Ectodermal cell (in vitro differentiated cells): ENCODE data around the gene C6orf163.

Experiments
- H3K27ac ChIP-seq: 2 replicates; pipeline ENCODE4 v1.7.0; 2013; ENCODE audit warnings: mild to moderate bottlenecking, low read depth, low read length; ENCODE audit not compliant: insufficient read depth, poor library complexity, severe bottlenecking
- H3K27me3 ChIP-seq: 2 replicates; pipeline ENCODE4 v1.7.0; 2013; ENCODE audit warnings: mild to moderate bottlenecking, low read length; ENCODE audit not compliant: insufficient read depth, control insufficient read depth, poor library complexity, severe bottlenecking
- H3K36me3 ChIP-seq: one replicate; pipeline ENCODE4 v1.7.0; 2013; ENCODE audit warnings: low read length; ENCODE audit not compliant: control insufficient read depth, insufficient read depth
- H3K4me1 ChIP-seq: one replicate; pipeline ENCODE4 v1.7.0; 2013; ENCODE audit warnings: low read length; ENCODE audit not compliant: control insufficient read depth, insufficient read depth
- H3K4me3 ChIP-seq: 2 replicates; pipeline ENCODE4 v1.7.0; 2013; ENCODE audit warnings: low read depth, low read length, control low read depth; ENCODE audit not compliant: insufficient read depth
- H3K9me3 ChIP-seq: 2 replicates; pipeline ENCODE4 v1.7.0; 2013; ENCODE audit warnings: mild to moderate bottlenecking, low read length, moderate library complexity; ENCODE audit not compliant: control insufficient read depth
- WGBS, 2 experiments: methylation state at CpG; one replicate each; pipeline ENCODE4 v1.1.7; 2013; ENCODE audit warnings: missing lambda C conversion rate in 2 of 2; 5-methylcytosine and 5-hydroxymethylcytosine counted together

C6orf163 gene

GRCh38 chr6:87407901-87408720 is 63.5 kb downstream of the C6orf163 start, which contains the start of gene CFAP206:
Gene CFAP206, plus strand, starts transcription at chr6:87407972. Its CDS starts 1,868 bp downstream, at chr6:87409840.
- peak within 1 kb of the TSS; percentile 84 for H3K4me3 ChIP-seq
- peak within 1 kb of the TSS; percentile 76 for H3K27ac ChIP-seq
- no peaks in the 10 kb centered on the region for H3K36me3 ChIP-seq
- no peaks in the 10 kb centered on the region for H3K27me3 ChIP-seq
- no peaks in the 10 kb centered on the region for H3K4me1 ChIP-seq
- WGBS, 2 experiments = 0% methylated on average over 77 to 82 of the region's 82 CpGs
- H3K9me3 ChIP-seq = no peaks in the 10 kb centered on the region

GRCh38 chr6:87408721-87409155 is 64.1 kb downstream of the C6orf163 start:
- whole genome bisulfite sequencing, 2 experiments = 54 to 63% methylated on average over 5 of the region's 5 CpGs
- Histone ChIP-seq H3K4me1 (no peaks in the 10 kb centered on the region), H3K27me3 (no peaks in the 10 kb centered on the region), H3K27ac (peak overlapping the region; percentile 44), H3K36me3 (no peaks in the 10 kb centered on the region), H3K9me3 (no peaks in the 10 kb centered on the region), H3K4me3 (peak overlapping the region; percentile 84)
